HUES48 (cell line): ENCODE results near the gene GLIS1.
A peak's percentile ranks its signal among the peaks of the same experiment; 100 is the strongest.
"Not testable (repeated sequence)": the region's sequence is repeated elsewhere in the genome, so short reads cannot be mapped to it uniquely, and the experiment has no call there.

Source experiments
- H3K27ac ChIP-seq: one replicate; pipeline ENCODE4 v1.7.0; 2013; ENCODE audit warnings: low read depth, low read length, inconsistent platforms
- H3K27me3 ChIP-seq: 2 replicates; pipeline ENCODE4 v1.6.1; 2013; ENCODE audit warnings: mild to moderate bottlenecking, low read length; ENCODE audit not compliant: control insufficient read depth, insufficient read depth
- H3K36me3 ChIP-seq: 2 replicates; pipeline ENCODE4 v1.6.1; 2013; ENCODE audit warnings: low read length; ENCODE audit not compliant: control insufficient read depth, insufficient read depth
- H3K4me1 ChIP-seq: 2 replicates; pipeline ENCODE4 v1.6.1; 2013; ENCODE audit warnings: mild to moderate bottlenecking, low read length; ENCODE audit not compliant: control insufficient read depth, insufficient read depth
- H3K4me3 ChIP-seq: 2 replicates; pipeline ENCODE4 v1.5.1; 2013; ENCODE audit warnings: mild to moderate bottlenecking, low read depth, low read length
- H3K9ac ChIP-seq: 2 replicates; pipeline ENCODE4 v1.6.1; 2013; ENCODE audit warnings: mild to moderate bottlenecking, low read depth, low read length, moderate library complexity
- H3K9me3 ChIP-seq: 2 replicates; pipeline ENCODE4 v1.6.1; 2013; ENCODE audit warnings: low read length; ENCODE audit not compliant: control insufficient read depth, insufficient read depth

The GLIS1 gene

GRCh38 chr1:53557830-53558738 is 180.9 kb downstream of the GLIS1 start:
- Histone ChIP-seq H3K9ac (no peak overlapping the region), H3K4me3 (no peak overlapping the region), H3K27me3 (no peaks in the 10 kb centered on the region)

GRCh38 chr1:53557369-53557768 is 181.6 kb downstream of the GLIS1 start:
- H3K27me3 ChIP-seq, result no peaks in the 10 kb centered on the region
- H3K9ac ChIP-seq, result no peak overlapping the region
- H3K4me1 ChIP-seq, result peaks cover 10% of the 10 kb centered on the region; the same call in 1 of the 2 replicates
- no peak overlapping the region for H3K27ac ChIP-seq
- no peaks in the 10 kb centered on the region for H3K36me3 ChIP-seq
- no peaks in the 10 kb centered on the region for H3K9me3 ChIP-seq
- no peak overlapping the region for H3K4me3 ChIP-seq

More at GRCh38 chr1:53557830-53558738, 180.9 kb downstream of the GLIS1 start:
- Histone ChIP-seq H3K36me3 (no peaks in the 10 kb centered on the region), H3K4me1 (peaks cover 3% of the 10 kb centered on the region; the same call in 1 of the 2 replicates), H3K9me3 (no peaks in the 10 kb centered on the region), H3K27ac (no peak overlapping the region)

- H3K36me3 ChIP-seq, result no peaks in the 10 kb centered on the region
- no peak overlapping the region for H3K9ac ChIP-seq
- no peak overlapping the region for H3K4me3 ChIP-seq
- no peaks in the 10 kb centered on the region for H3K27me3 ChIP-seq
- no peak overlapping the region for H3K27ac ChIP-seq
- H3K4me1 ChIP-seq, result peaks cover 16% of the 10 kb centered on the region; the same call in 1 of the 2 replicates
- H3K9me3 ChIP-seq, result no peaks in the 10 kb centered on the region
Measured at GRCh38 chr1:53556657-53557227, 182.2 kb downstream of the GLIS1 start.

- H3K9ac ChIP-seq, H3K27me3 ChIP-seq, H3K27ac ChIP-seq, H3K36me3 ChIP-seq, H3K4me3 ChIP-seq, H3K9me3 ChIP-seq: not testable (repeated sequence)
- H3K4me1 ChIP-seq, result peaks cover 19% of the 10 kb centered on the region; the same call in 1 of the 2 replicates
Measured at GRCh38 chr1:53555620-53556326, 183.2 kb downstream of the GLIS1 start.

GRCh38 chr1:53554592-53555305 is 184.2 kb downstream of the GLIS1 start:
- H3K4me3 ChIP-seq, result no peak overlapping the region
- no peaks in the 10 kb centered on the region for H3K9me3 ChIP-seq
- no peaks in the 10 kb centered on the region for H3K36me3 ChIP-seq
- no peak overlapping the region for H3K27ac ChIP-seq
- peaks cover 19% of the 10 kb centered on the region; the same call in 1 of the 2 replicates for H3K4me1 ChIP-seq
- H3K9ac ChIP-seq, result no peak overlapping the region
- H3K27me3 ChIP-seq, result no peaks in the 10 kb centered on the region

GRCh38 chr1:53553734-53554509 is 185.0 kb downstream of the GLIS1 start:
- H3K36me3 ChIP-seq, result no peaks in the 10 kb centered on the region
- no peak overlapping the region for H3K27ac ChIP-seq
- H3K9me3 ChIP-seq, result no peaks in the 10 kb centered on the region
- no peaks in the 10 kb centered on the region for H3K27me3 ChIP-seq
- H3K4me3 ChIP-seq, result no peak overlapping the region
- peaks cover 19% of the 10 kb centered on the region; the same call in 1 of the 2 replicates for H3K4me1 ChIP-seq
- no peak overlapping the region for H3K9ac ChIP-seq

- Histone ChIP-seq H3K9ac (no peak overlapping the region), H3K4me1 (peaks cover 19% of the 10 kb centered on the region; the same call in 1 of the 2 replicates), H3K9me3 (no peaks in the 10 kb centered on the region), H3K36me3 (no peaks in the 10 kb centered on the region), H3K27me3 (no peaks in the 10 kb centered on the region), H3K27ac (peak overlapping the region; percentile 55), H3K4me3 (no peak overlapping the region)
Measured at GRCh38 chr1:53552981-53553733, 185.8 kb downstream of the GLIS1 start.

- no peaks in the 10 kb centered on the region for H3K9me3 ChIP-seq
- H3K4me1 ChIP-seq, result peaks cover 19% of the 10 kb centered on the region; the same call in 1 of the 2 replicates
- H3K27ac ChIP-seq, result peak overlapping the region; percentile 55
- H3K36me3 ChIP-seq, result no peaks in the 10 kb centered on the region
- no peak overlapping the region for H3K9ac ChIP-seq
- H3K27me3 ChIP-seq, result no peaks in the 10 kb centered on the region
- H3K4me3 ChIP-seq, result no peak overlapping the region
Measured at GRCh38 chr1:53552146-53552861, 186.7 kb downstream of the GLIS1 start.

GRCh38 chr1:53551428-53551995 is 187.5 kb downstream of the GLIS1 start:
- Histone ChIP-seq H3K4me1 (peaks cover 19% of the 10 kb centered on the region; the same call in 1 of the 2 replicates), H3K27me3 (no peaks in the 10 kb centered on the region), H3K4me3 (no peak overlapping the region), H3K9me3 (no peaks in the 10 kb centered on the region), H3K9ac (no peak overlapping the region), H3K27ac (no peak overlapping the region), H3K36me3 (no peaks in the 10 kb centered on the region)
